ENCODE data around the gene TMEM190. TPM values are rescaled to one million over a fixed set of nuclear protein-coding genes. Genes with fewer than 3 reads are reported as not detected.

TMEM190 gene
- total RNA-seq, 1 donor from 2014 or later, result not detected

- no peak for TF ChIP-seq CTCF (IDR thresholded peaks at IDR 0.05)
Observed at GRCh38 chr19:55358943-55359908, 17.4 kb upstream of the TMEM190 start.

GRCh38 chr19:55360902-55361301 lies 15.7 kb upstream of the TMEM190 start:
- Mint-ChIP-seq H3K4me3 (ENCODE audit: unreplicated experiment) (no peak overlapping the region), H3K9me3 (ENCODE audit: unreplicated experiment) (no peaks in the 10 kb centered on the region), H3K27ac (ENCODE audit: unreplicated experiment) (no peak overlapping the region), H3K4me1 (ENCODE audit: unreplicated experiment) (peaks cover 13% of the 10 kb centered on the region), H3K27me3 (ENCODE audit: unreplicated experiment) (peaks cover 10% of the 10 kb centered on the region), H3K36me3 (ENCODE audit: unreplicated experiment) (no peaks in the 10 kb centered on the region)
- no peak for TF ChIP-seq CTCF (IDR thresholded peaks at IDR 0.05)
- DNase-seq (ENCODE audit: extremely low spot score, unreplicated experiment), result no peak

More at GRCh38 chr19:55358943-55359908, 17.4 kb upstream of the TMEM190 start:
- no peak overlapping the region for H3K4me3 Mint-ChIP-seq (ENCODE audit: unreplicated experiment)
- H3K4me1 Mint-ChIP-seq (ENCODE audit: unreplicated experiment), result peaks cover 11% of the 10 kb centered on the region
- DNase-seq (ENCODE audit: extremely low spot score, unreplicated experiment), result no peak
- no peaks in the 10 kb centered on the region for H3K9me3 Mint-ChIP-seq (ENCODE audit: unreplicated experiment)
- H3K27ac Mint-ChIP-seq (ENCODE audit: unreplicated experiment), result no peak overlapping the region
- peaks cover 19% of the 10 kb centered on the region for H3K27me3 Mint-ChIP-seq (ENCODE audit: unreplicated experiment)
- no peaks in the 10 kb centered on the region for H3K36me3 Mint-ChIP-seq (ENCODE audit: unreplicated experiment)

- peaks cover 3% of the 10 kb centered on the region for H3K27me3 Mint-ChIP-seq (ENCODE audit: unreplicated experiment)
- H3K9me3 Mint-ChIP-seq (ENCODE audit: unreplicated experiment), result no peaks in the 10 kb centered on the region
- H3K4me1 Mint-ChIP-seq (ENCODE audit: unreplicated experiment), result peaks cover 13% of the 10 kb centered on the region
- TF ChIP-seq CTCF (IDR thresholded peaks at IDR 0.05), result no peak
- no peak overlapping the region for H3K27ac Mint-ChIP-seq (ENCODE audit: unreplicated experiment)
- H3K36me3 Mint-ChIP-seq (ENCODE audit: unreplicated experiment), result no peaks in the 10 kb centered on the region
- no peak overlapping the region for H3K4me3 Mint-ChIP-seq (ENCODE audit: unreplicated experiment)
- DNase-seq (ENCODE audit: extremely low spot score, unreplicated experiment), result no peak
Observed at GRCh38 chr19:55362174-55362989, 14.2 kb upstream of the TMEM190 start.

- Mint-ChIP-seq H3K9me3 (ENCODE audit: unreplicated experiment) (no peaks in the 10 kb centered on the region), H3K27me3 (ENCODE audit: unreplicated experiment) (no peaks in the 10 kb centered on the region), H3K4me3 (ENCODE audit: unreplicated experiment) (no peak within 1 kb of the TSS), H3K27ac (ENCODE audit: unreplicated experiment) (peak within 1 kb of the TSS; percentile 34), H3K4me1 (ENCODE audit: unreplicated experiment) (peaks cover 13% of the 10 kb centered on the region), H3K36me3 (ENCODE audit: unreplicated experiment) (no peaks in the 10 kb centered on the region)
- TF ChIP-seq CTCF (IDR thresholded peaks at IDR 0.05), result no peak
- no peak for DNase-seq (ENCODE audit: extremely low spot score, unreplicated experiment)
Observed at GRCh38 chr19:55362990-55363716, 13.5 kb upstream of the TMEM190 start, which contains the start of gene GARIN5B. Gene GARIN5B, minus strand, starts transcription at chr19:55363260. Its CDS starts 194 bp downstream, at chr19:55363066.
